Heart right ventricle (tissue), 16 donors: ENCODE data around the gene ACER1. TPM values are rescaled to one million over a fixed set of nuclear protein-coding genes. Genes with fewer than 3 reads are reported as not detected.

Experiments used
- ATAC-seq, 8 donors: fragments of 200-7000 bp; cut with Tn5 transposase; one replicate each; pipeline ENCODE4 v1.9.1; 2020; ENCODE audit warnings: mild to moderate bottlenecking in 8 of 8, moderate library complexity in 8 of 8, moderate number of reproducible peaks in 1 of 8
- DNase-seq, 2 donors: peaks; one replicate each; pipeline ENCODE4 v3.0.0-alpha.2; 2020
- H3K27ac ChIP-seq, 10 donors: fragments of 200-600 bp; sonication (generic) in 2 of 10; one replicate each; pipeline versions ENCODE4 v1.5.0 to v1.8.0; 2020 to 2022; ENCODE audit warnings: mild to moderate bottlenecking in 3 of 10
- H3K27me3 ChIP-seq, 7 donors: fragments of 200-600 bp; one replicate each; pipeline ENCODE4 v1.8.0; 2021 to 2022; ENCODE audit warnings: mild to moderate bottlenecking in 2 of 7
- H3K36me3 ChIP-seq, 9 donors: fragments of 200-600 bp; sonication (generic) in 1 of 9; one replicate each; pipeline versions ENCODE4 v1.5.0 to v1.8.0; 2020 to 2022; ENCODE audit warnings: mild to moderate bottlenecking in 2 of 9
- H3K4me1 ChIP-seq, 9 donors: fragments of 200-600 bp; sonication (generic) in 1 of 9; one replicate each; pipeline versions ENCODE4 v1.5.0 to v1.8.0; 2020 to 2022; ENCODE audit warnings: mild to moderate bottlenecking in 4 of 9
- H3K4me3 ChIP-seq, 10 donors: fragments of 200-600 bp; sonication (generic) in 2 of 10; one replicate each; pipeline versions ENCODE4 v1.5.0 to v1.8.0; 2020 to 2022; ENCODE audit warnings: mild to moderate bottlenecking in 7 of 10, moderate library complexity in 2 of 10
- H3K9me3 ChIP-seq, 11 donors: fragments of 200-600 bp in 10 of 11; sonication (generic) in 2 of 11; one replicate each; pipeline versions ENCODE4 v1.5.0 to v1.8.0; 2013 to 2022; ENCODE audit warnings: mild to moderate bottlenecking in 2 of 11, control low read depth in 1 of 11, moderate library complexity in 1 of 11
- WGBS, 2 donors: extraction: QIAGEN DNeasy Blood & Tissue Kit; methylation state at CpG; one replicate each; pipeline ENCODE4 v1.1.7; 2013; ENCODE audit warnings: inconsistent platforms in 1 of 2; 5-methylcytosine and 5-hydroxymethylcytosine counted together
- intact Hi-C, 10 donors: fragments of 100-400 bp; cut with DNase I; formaldehyde crosslinking; loops; one replicate each; pipeline versions ENCODE4 v1.11.1 to v1.14.2; 2022
- polyA plus RNA-seq, 2 donors: library from polyadenylated mRNA; stranded (reverse); fragments of 200-250 nt; gene quantifications; one replicate each; pipeline ENCODE4 v1.2.3, GENCODE V29; 2013
- total RNA-seq, 10 donors: library from RNA; stranded (reverse); fragmentation: NEBNext Ultra II Directional in 3 of 10; extraction: Animal tissue kit (Norgen Biotek cat#: 25700) in 3 of 10; gene quantifications; one replicate each; pipeline versions ENCODE4 v1.2.1 to v1.2.4, GENCODE V29; 2021 to 2023
- TF ChIP-seq, protein P1 (sequence below), 9 donors: fragments of 200-600 bp; sonication (generic) in 2 of 9; IDR thresholded peaks; one replicate each; pipeline versions ENCODE4 v1.5.0 to v1.8.0; 2021 to 2022; ENCODE audit warnings: antibody characterized with exemption in 9 of 9, mild to moderate bottlenecking in 5 of 9, moderate library complexity in 1 of 9
- donor health status: Arrhythmogenic right ventricular cardiomyopathy.
- donor health status: ischemic (EF 13 %, LVEDD 7.1; RV severe dilation, severe dysfunction).
- donor health status: healthy with polysubstance abuse.
- donor health status: DM: no; HTN: yes; CAD: no.
- donor health status: DM: no; HTN: no; CAD: no.
- donor health status: ischemic (EF 25% LVEDD 6.9; RV normal size, moderate dysfunction).
- donor health status: ischemic (EF 25% LVEDD 5.7; RV mildly dilated, moderate dysfunction).
- donor health status: healthy.
- donor health status: DM: yes; HTN: yes; CAD: no.
- donor health status: Ischemic cardiomyopathy.
- donor health status: ischemic (EF 35%, LVEDD 5.7; RV mildly dilated, moderate dysfunction).
- donor health status: nonischemic (EF 11% LVEDD 7.7; RV severe dilation, severe dysfunction).
- donor health status: DM: yes; HTN: yes; CAD: no.
- donor health status: PGD.
- donor health status: ischemic (EF 29% LVEDD 5.4; RV normal size, mild dysfunction).
- donor health status: nonischemic (EF 23%, LVEDD 6.1; RV moderate dilation, normal function).

The ACER1 gene
- total and polyA plus RNA-seq, 12 donors: not detected

DNA sequence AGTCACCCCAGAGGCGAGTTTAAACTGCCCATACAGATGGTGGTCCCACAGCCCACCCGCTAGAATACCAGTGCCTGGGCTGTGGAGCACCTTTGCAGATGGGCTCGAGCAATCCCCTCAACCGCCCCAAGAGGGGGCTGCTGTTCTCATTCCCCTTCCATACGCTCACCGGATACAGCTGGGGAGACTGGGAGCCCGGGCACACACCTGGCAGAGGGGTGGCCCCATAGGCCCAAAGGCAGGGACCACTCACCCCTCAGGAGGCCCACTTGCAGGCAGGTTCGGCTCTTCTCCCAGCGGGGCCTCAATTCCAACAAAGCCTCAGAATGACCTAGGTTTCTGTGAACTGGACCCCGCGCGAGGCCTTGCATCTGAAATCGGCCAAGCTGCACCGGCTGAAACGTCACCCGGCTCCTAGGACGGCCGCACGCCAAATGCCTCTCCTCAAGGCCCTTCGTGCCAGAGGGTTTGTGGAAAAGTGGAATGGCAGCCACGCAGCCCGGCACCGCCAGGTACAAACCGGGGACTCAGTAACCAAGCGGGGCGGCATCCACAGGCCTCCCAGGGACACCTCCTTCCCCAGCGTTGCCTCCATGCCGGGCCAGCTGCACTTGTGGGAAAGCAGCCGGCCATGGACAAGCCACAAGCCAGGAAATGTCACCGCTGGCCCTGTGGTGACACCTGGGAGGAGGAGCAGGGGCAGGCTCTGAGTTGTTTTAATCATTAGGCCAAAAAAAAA lies 72.3 kb downstream of the ACER1 start:
- Histone ChIP-seq H3K4me3 (no peak overlapping the region), H3K36me3 (peaks cover 0 to 84% (median 7%) of the 10 kb centered on the region in 9 donors), H3K9me3 (no peaks in the 10 kb centered on the region), H3K27me3 (no peaks in the 10 kb centered on the region), H3K27ac (no peak overlapping the region), H3K4me1 (peaks cover 0 to 27% (median 8%) of the 10 kb centered on the region in 9 donors)
- TF ChIP-seq, protein P1, sequence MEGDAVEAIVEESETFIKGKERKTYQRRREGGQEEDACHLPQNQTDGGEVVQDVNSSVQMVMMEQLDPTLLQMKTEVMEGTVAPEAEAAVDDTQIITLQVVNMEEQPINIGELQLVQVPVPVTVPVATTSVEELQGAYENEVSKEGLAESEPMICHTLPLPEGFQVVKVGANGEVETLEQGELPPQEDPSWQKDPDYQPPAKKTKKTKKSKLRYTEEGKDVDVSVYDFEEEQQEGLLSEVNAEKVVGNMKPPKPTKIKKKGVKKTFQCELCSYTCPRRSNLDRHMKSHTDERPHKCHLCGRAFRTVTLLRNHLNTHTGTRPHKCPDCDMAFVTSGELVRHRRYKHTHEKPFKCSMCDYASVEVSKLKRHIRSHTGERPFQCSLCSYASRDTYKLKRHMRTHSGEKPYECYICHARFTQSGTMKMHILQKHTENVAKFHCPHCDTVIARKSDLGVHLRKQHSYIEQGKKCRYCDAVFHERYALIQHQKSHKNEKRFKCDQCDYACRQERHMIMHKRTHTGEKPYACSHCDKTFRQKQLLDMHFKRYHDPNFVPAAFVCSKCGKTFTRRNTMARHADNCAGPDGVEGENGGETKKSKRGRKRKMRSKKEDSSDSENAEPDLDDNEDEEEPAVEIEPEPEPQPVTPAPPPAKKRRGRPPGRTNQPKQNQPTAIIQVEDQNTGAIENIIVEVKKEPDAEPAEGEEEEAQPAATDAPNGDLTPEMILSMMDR (IDR thresholded peaks at IDR 0.05): peak; percentile 32 to 66 (median 55)
- no peak for DNase-seq
- intact Hi-C loops: loop anchor here in 1 of 10 donors (5.0 kb wide), 1 partner anchor 39 kb away; no protein-coding TSS in a partner anchor
- peak in 7 of 8 donors; percentile 38 to 64 (median 61) for ATAC-seq
- 87 to 88% methylated on average over 30 of the region's 30 CpGs for WGBS, 2 donors

DNA sequence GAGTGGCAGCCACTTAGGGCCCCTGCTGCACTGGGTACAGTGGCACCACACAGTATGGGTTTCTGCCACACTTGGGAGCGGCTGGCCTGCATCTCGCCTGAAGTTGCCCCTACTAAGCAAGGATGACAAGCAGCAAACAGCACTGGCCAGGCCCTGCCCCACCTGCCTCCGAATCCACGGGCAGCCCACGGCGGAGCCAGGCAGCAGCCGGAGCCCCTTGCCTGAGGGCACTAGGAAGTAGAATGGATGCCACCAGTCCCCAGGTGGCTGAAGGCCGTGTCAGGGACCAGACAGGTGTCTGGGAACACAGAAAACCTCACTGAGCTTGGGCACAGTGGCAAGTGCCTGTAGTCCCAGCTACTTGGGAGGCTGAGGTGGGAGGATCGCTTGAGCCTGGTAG lies 73.0 kb downstream of the ACER1 start:
- TF ChIP-seq, protein P1 (IDR thresholded peaks at IDR 0.05): no peak
- H3K27ac ChIP-seq: no peak overlapping the region
- WGBS, 2 donors: 93 to 95% methylated on average over 9 of the region's 9 CpGs
- DNase-seq: no peak
- H3K9me3 ChIP-seq: no peaks in the 10 kb centered on the region
- no peaks in the 10 kb centered on the region for H3K27me3 ChIP-seq
- intact Hi-C loops: loop anchor here in 1 of 10 donors (5.0 kb wide), 1 partner anchor 38 kb away; no protein-coding TSS in a partner anchor
- ATAC-seq: peak in 1 of 8 donors; percentile 27
- H3K4me3 ChIP-seq: no peak overlapping the region
- H3K36me3 ChIP-seq: peaks cover 0 to 83% (median 7%) of the 10 kb centered on the region in 9 donors
- peaks cover 0 to 27% (median 8%) of the 10 kb centered on the region in 9 donors for H3K4me1 ChIP-seq

DNA sequence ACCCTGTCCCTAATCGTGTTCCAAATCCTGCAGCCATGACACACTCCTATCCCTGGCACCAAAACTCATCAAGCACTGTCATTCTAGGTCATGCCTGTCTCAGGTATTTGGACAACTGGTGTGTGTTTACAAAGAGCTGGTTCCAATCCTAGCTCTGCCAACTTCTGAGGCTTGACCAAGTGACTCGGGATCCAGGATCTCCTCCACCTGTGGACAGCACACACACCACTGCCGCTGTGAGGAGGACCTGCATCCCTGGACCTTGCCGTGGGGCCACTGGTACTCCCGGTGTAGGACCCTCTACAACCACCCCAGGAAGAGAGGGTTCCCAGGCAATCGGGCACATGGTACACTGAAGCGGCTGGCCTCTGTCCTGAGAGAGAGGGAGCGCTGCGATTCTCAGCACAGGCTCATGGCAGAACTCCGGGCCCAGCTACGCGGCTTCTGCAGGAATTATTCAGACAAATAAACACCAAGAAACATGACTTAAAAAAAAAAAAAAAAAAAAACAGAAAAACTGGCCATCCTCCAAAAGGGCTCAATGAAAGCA lies 74.0 kb downstream of the ACER1 start:
- DNase-seq (no peak), ATAC-seq (peak in 1 of 8 donors; percentile 24)
- Histone ChIP-seq H3K9me3 (no peaks in the 10 kb centered on the region), H3K4me3 (no peak overlapping the region), H3K36me3 (peaks cover 0 to 79% (median 7%) of the 10 kb centered on the region in 9 donors), H3K27me3 (no peaks in the 10 kb centered on the region), H3K27ac (no peak overlapping the region), H3K4me1 (peaks cover 0 to 27% (median 8%) of the 10 kb centered on the region in 9 donors)
- TF ChIP-seq, protein P1 (IDR thresholded peaks at IDR 0.05): no peak
- intact Hi-C loops: no loop called here
- 74 to 85% methylated on average over 12 of the region's 12 CpGs for WGBS, 2 donors

DNA sequence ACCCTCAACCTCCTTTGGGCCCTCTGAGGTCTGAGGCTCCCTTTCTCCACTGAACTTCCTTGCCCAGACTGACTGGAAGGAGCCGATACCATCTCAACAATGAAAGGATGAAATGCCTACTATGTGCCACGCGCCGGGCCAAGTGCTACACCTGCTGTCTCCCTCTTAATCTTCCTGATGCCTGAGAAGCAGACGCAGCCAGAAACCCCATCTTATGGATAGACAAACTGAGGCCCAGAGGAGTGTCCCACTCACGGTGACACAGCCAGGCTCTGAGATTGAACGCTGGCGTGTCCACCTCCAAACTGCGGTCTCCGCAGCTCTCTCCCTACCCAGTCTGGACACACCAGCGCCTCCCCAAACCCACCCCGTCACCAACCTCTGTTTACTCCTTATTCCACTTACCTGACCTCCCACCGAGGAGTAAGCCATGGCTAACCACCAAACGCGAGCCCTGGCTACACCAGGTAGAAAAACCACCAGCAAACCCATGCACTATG lies 74.5 kb downstream of the ACER1 start:
- Histone ChIP-seq H3K4me3 (no peak overlapping the region), H3K4me1 (peaks cover 0 to 28% (median 9%) of the 10 kb centered on the region in 9 donors), H3K27me3 (no peaks in the 10 kb centered on the region), H3K9me3 (no peaks in the 10 kb centered on the region), H3K36me3 (peaks cover 0 to 83% (median 7%) of the 10 kb centered on the region in 9 donors), H3K27ac (no peak overlapping the region)
- DNase-seq (no peak), ATAC-seq (no peak)
- intact Hi-C loops: no loop called here
- 96 to 97% methylated on average over 15 of the region's 15 CpGs for WGBS, 2 donors
- TF ChIP-seq, protein P1 (IDR thresholded peaks at IDR 0.05): no peak

Other genes with a start within 250 kb of the ACER1 start
- gene RFX2, start 223.1 kb downstream of the ACER1 start, total RNA-seq: 10 to 100 TPM in 1 of 10 donors, 1 to 10 TPM in 9; 4.2 to 11.5 (median 5.0) TPM
- gene RFX2, start 223.1 kb downstream of the ACER1 start, polyA plus RNA-seq: 10 to 100 TPM in 1 of 2 donors, 1 to 10 TPM in 1; 6.6 to 17.4 TPM
- not detected for gene ACSBG2, start 197.9 kb downstream of the ACER1 start, total RNA-seq
- not detected for gene ACSBG2, start 197.9 kb downstream of the ACER1 start, polyA plus RNA-seq
- 10 to 100 TPM; 27.6 to 48.3 (median 32.4) TPM for gene MLLT1, start 53.6 kb downstream of the ACER1 start, total RNA-seq
- 10 to 100 TPM; 21.4 to 28.7 TPM for gene MLLT1, start 53.6 kb downstream of the ACER1 start, polyA plus RNA-seq
- 10 to 100 TPM; 46.0 to 90.0 (median 60.0) TPM for gene CLPP, start 27.9 kb upstream of the ACER1 start, total RNA-seq
- gene CLPP, start 27.9 kb upstream of the ACER1 start, polyA plus RNA-seq: 100 to 1,000 TPM in 1 of 2 donors, 10 to 100 TPM in 1; 53.2 to 131 TPM
- gene ALKBH7, start 39.2 kb upstream of the ACER1 start, total RNA-seq: 100 to 1,000 TPM; 134 to 221 (median 171) TPM
- gene ALKBH7, start 39.2 kb upstream of the ACER1 start, polyA plus RNA-seq: 100 to 1,000 TPM; 108 to 159 TPM
- gene PSPN, start 42.3 kb upstream of the ACER1 start, total RNA-seq: 1 to 10 TPM in 1 of 10 donors, under 1 TPM in 9; 0.36 to 1.4 (median 0.61) TPM
- gene PSPN, start 42.3 kb upstream of the ACER1 start, polyA plus RNA-seq: under 1 TPM; 0.88 to 0.99 TPM
- 10 to 100 TPM; 26.4 to 36.4 (median 30.8) TPM for gene GTF2F1, start 59.6 kb upstream of the ACER1 start, total RNA-seq
- 10 to 100 TPM; 23.3 to 44.8 TPM for gene GTF2F1, start 59.6 kb upstream of the ACER1 start, polyA plus RNA-seq
- gene KHSRP, start 91.2 kb upstream of the ACER1 start, total RNA-seq: 100 to 1,000 TPM in 3 of 10 donors, 10 to 100 TPM in 7; 77.3 to 125 (median 90.5) TPM
- 10 to 100 TPM; 50.9 to 73.7 TPM for gene KHSRP, start 91.2 kb upstream of the ACER1 start, polyA plus RNA-seq
- under 1 TPM in 6 of 10 donors, not detected in 4; 0.17 to 0.48 (median 0.38) TPM for gene SLC25A41, start 100.2 kb upstream of the ACER1 start, total RNA-seq
- 1 to 10 TPM; 1.4 to 1.7 TPM for gene SLC25A41, start 100.2 kb upstream of the ACER1 start, polyA plus RNA-seq
- gene SLC25A23, start 126.2 kb upstream of the ACER1 start, total RNA-seq: 100 to 1,000 TPM in 5 of 10 donors, 10 to 100 TPM in 5; 72.2 to 126 (median 95.4) TPM
- 100 to 1,000 TPM in 1 of 2 donors, 10 to 100 TPM in 1; 53.4 to 104 TPM for gene SLC25A23, start 126.2 kb upstream of the ACER1 start, polyA plus RNA-seq
- gene CRB3, start 130.7 kb upstream of the ACER1 start, total RNA-seq: not detected
- gene CRB3, start 130.7 kb upstream of the ACER1 start, polyA plus RNA-seq: under 1 TPM in 1 of 2 donors, not detected in 1; 0.28 TPM
- 1 to 10 TPM in 3 of 10 donors, under 1 TPM in 7; 0.09 to 4.0 (median 0.69) TPM for gene DENND1C, start 148.2 kb upstream of the ACER1 start, total RNA-seq
- gene DENND1C, start 148.2 kb upstream of the ACER1 start, polyA plus RNA-seq: 1 to 10 TPM in 1 of 2 donors, under 1 TPM in 1; 0.43 to 1.1 TPM
- gene TUBB4A, start 168.7 kb upstream of the ACER1 start, total RNA-seq: 1 to 10 TPM in 4 of 10 donors, under 1 TPM in 6; 0.19 to 6.6 (median 0.81) TPM
- 1 to 10 TPM in 1 of 2 donors, under 1 TPM in 1; 0.46 to 2.9 TPM for gene TUBB4A, start 168.7 kb upstream of the ACER1 start, polyA plus RNA-seq
- under 1 TPM in 7 of 10 donors, not detected in 3; 0.13 to 0.88 (median 0.22) TPM for gene TNFSF9, start 197.4 kb upstream of the ACER1 start, total RNA-seq
- gene TNFSF9, start 197.4 kb upstream of the ACER1 start, polyA plus RNA-seq: under 1 TPM; 0.14 to 0.15 TPM